IMR-90 (cell line): ENCODE results near the gene SLC49A4. TPM values are rescaled to one million over a fixed set of nuclear protein-coding genes. Genes with fewer than 3 reads are reported as not detected.

ENCODE experiments used
- ATAC-seq: fragments of 200-7000 bp; cut with Tn5 transposase; 2 replicates; pipeline ENCODE4 v1.9.1; 2020; ENCODE audit warnings: low read depth, mild to moderate bottlenecking, moderate library complexity
- BruUV-seq: library from RNA; stranded (reverse); fragments of 400-500 nt; replicated peaks from 2 replicates; lab custom pipeline; 2021; lab: Mats Ljungman, UMichigan
- CTCF ChIA-PET: fragments of 300-600 bp; formaldehyde crosslinking; extraction: SDS; loops from one replicate; lab custom pipeline; 2021; ENCODE audit warnings: antibody characterized with exemption; lab: Yijun Ruan, JAX
- POLR2A ChIA-PET: fragments of 300-600 bp; sonication (Branson Sonifier 250); formaldehyde crosslinking; loops from one replicate; lab custom pipeline; 2022; ENCODE audit warnings: antibody characterized with exemption; ENCODE audit not compliant: unreplicated experiment; lab: Charles Lee
- DNase-seq: peaks from one replicate; pipeline ENCODE4 v3.0.0; 2013
- H2AFZ ChIP-seq: replicated peaks from 2 replicates; pipeline ENCODE3; 2013; ENCODE audit warnings: low read length, mild to moderate bottlenecking; ENCODE audit not compliant: poor library complexity
- H2AK5ac ChIP-seq: 2 replicates; pipeline ENCODE4 v1.6.1; 2013; ENCODE audit warnings: low read depth, low read length, inconsistent platforms
- H2AK9ac ChIP-seq: replicated peaks from 2 replicates; pipeline ENCODE3; 2013; ENCODE audit warnings: mild to moderate bottlenecking, low read depth, low read length, moderate library complexity; ENCODE audit not compliant: poor library complexity
- H2BK120ac ChIP-seq: 2 replicates; pipeline ENCODE4 v1.6.1; 2013; ENCODE audit warnings: low read depth, low read length, inconsistent platforms
- H2BK15ac ChIP-seq: 3 replicates; pipeline ENCODE4 v1.6.1; 2013; ENCODE audit warnings: low read depth, low read length, inconsistent platforms
- H2BK20ac ChIP-seq: 2 replicates; pipeline ENCODE4 v1.6.1; 2013; ENCODE audit warnings: low read depth, mild to moderate bottlenecking, inconsistent platforms, low read length, moderate library complexity
- H2BK5ac ChIP-seq: 2 replicates; pipeline ENCODE4 v1.6.1; 2013; ENCODE audit warnings: mild to moderate bottlenecking, low read depth, low read length, inconsistent platforms; ENCODE audit not compliant: poor library complexity, severe bottlenecking
- H3K14ac ChIP-seq: replicated peaks from 2 replicates; pipeline ENCODE4 v1.6.1; 2013; ENCODE audit warnings: low read depth, low read length, inconsistent platforms
- H3K18ac ChIP-seq: 2 replicates; pipeline ENCODE4 v1.6.1; 2013; ENCODE audit warnings: low read depth, low read length, control low read depth
- H3K23ac ChIP-seq: 2 replicates; pipeline ENCODE4 v1.6.1; 2013; ENCODE audit warnings: low read depth, low read length, inconsistent platforms
- H3K27ac ChIP-seq: 2 replicates; pipeline ENCODE4 v1.5.1; 2013; ENCODE audit warnings: mild to moderate bottlenecking, control low read depth, low read length; ENCODE audit not compliant: insufficient read depth
- H3K27me3 ChIP-seq: 2 replicates; pipeline ENCODE4 v1.6.1; 2013; ENCODE audit warnings: low read length; ENCODE audit not compliant: control insufficient read depth, insufficient read depth
- H3K36me3 ChIP-seq: 2 replicates; pipeline ENCODE4 v1.6.1; 2013; ENCODE audit warnings: low read length, mixed read lengths; ENCODE audit not compliant: control insufficient read depth, insufficient read depth
- H3K4ac ChIP-seq: 2 replicates; pipeline ENCODE4 v1.6.1; 2013; ENCODE audit warnings: low read depth, low read length, inconsistent platforms
- H3K4me1 ChIP-seq: 2 replicates; pipeline ENCODE4 v1.6.1; 2013; ENCODE audit warnings: low read length, mixed read lengths; ENCODE audit not compliant: control insufficient read depth, insufficient read depth
- H3K4me2 ChIP-seq: 2 replicates; pipeline ENCODE4 v1.6.1; 2013; ENCODE audit warnings: low read depth, mild to moderate bottlenecking, control low read depth, low read length, moderate library complexity
- H3K4me3 ChIP-seq: 2 replicates; pipeline ENCODE4 v1.5.1; 2013; ENCODE audit warnings: low read depth, mild to moderate bottlenecking, control low read depth, low read length, moderate library complexity; ENCODE audit not compliant: insufficient read depth
- H3K56ac ChIP-seq: 2 replicates; pipeline ENCODE4 v1.6.1; 2013; ENCODE audit warnings: low read length, inconsistent platforms; ENCODE audit not compliant: insufficient read depth; ENCODE audit errors: extremely low read depth
- H3K79me1 ChIP-seq, 2 experiments: 2 replicates each; pipeline ENCODE4 v1.6.1; 2013; ENCODE audit warnings: low read length in 2 of 2, inconsistent platforms in 1 of 2, low read depth in 1 of 2
- H3K9ac ChIP-seq: 2 replicates; pipeline ENCODE4 v1.6.1; 2013; ENCODE audit warnings: low read depth, low read length, control low read depth
- H3K9me1 ChIP-seq: 2 replicates; pipeline ENCODE4 v1.6.1; 2013; ENCODE audit warnings: low read length, inconsistent platforms; ENCODE audit not compliant: insufficient read depth
- H3K9me3 ChIP-seq: 2 replicates; pipeline ENCODE4 v1.6.1; 2013; ENCODE audit warnings: low read length; ENCODE audit not compliant: control insufficient read depth, insufficient read depth
- H4K20me1 ChIP-seq: 2 replicates; pipeline ENCODE4 v1.6.1; 2013; ENCODE audit warnings: low read length, inconsistent platforms; ENCODE audit not compliant: insufficient read depth
- H4K5ac ChIP-seq: 2 replicates; pipeline ENCODE4 v1.6.1; 2013; ENCODE audit warnings: mild to moderate bottlenecking, low read depth, low read length, control low read depth
- H4K8ac ChIP-seq, 2 experiments: 2 replicates each; pipeline ENCODE4 v1.6.1; 2013; ENCODE audit warnings: low read depth in 2 of 2, low read length in 2 of 2, control low read depth in 1 of 2, inconsistent platforms in 1 of 2
- H4K91ac ChIP-seq: 2 replicates; pipeline ENCODE4 v1.6.1; 2013; ENCODE audit warnings: low read depth, low read length, inconsistent platforms; ENCODE audit not compliant: insufficient read depth
- BHLHE40 ChIP-seq: fragments of 150-350 bp; IDR thresholded peaks from 2 replicates; pipeline ENCODE4 v1.6.1; 2016; ENCODE audit warnings: mild to moderate bottlenecking, low read depth, low read length
- CHD1 ChIP-seq: IDR thresholded peaks from 2 replicates; pipeline ENCODE4 v1.6.1; 2012; ENCODE audit warnings: low read depth, low read length, improper control_type of control experiment
- FOS ChIP-seq: fragments of 150-350 bp; IDR thresholded peaks from 2 replicates; pipeline ENCODE4 v1.6.1; 2016; ENCODE audit warnings: low read depth, low read length
- POLR2A ChIP-seq: IDR thresholded peaks from 2 replicates; pipeline ENCODE4 v1.6.1; 2012; ENCODE audit warnings: mild to moderate bottlenecking, low read depth, low read length
- RCOR1 ChIP-seq: IDR thresholded peaks from 2 replicates; pipeline ENCODE4 v1.6.1; 2012; ENCODE audit warnings: mild to moderate bottlenecking, low read length, improper control_type of control experiment; ENCODE audit not compliant: insufficient replicate concordance
- RFX5 ChIP-seq: IDR thresholded peaks from 2 replicates; pipeline ENCODE4 v1.8.0; 2012; ENCODE audit warnings: low read depth, mild to moderate bottlenecking, low read length, moderate library complexity
- WGBS, 2 experiments: methylation state at CpG; one replicate each; pipeline versions ENCODE4 v1.1.5 to v1.1.7; 2013; ENCODE audit warnings: missing lambda C conversion rate in 2 of 2; ENCODE audit not compliant: insufficient read length in 1 of 2; ENCODE audit errors: extremely low coverage in 2 of 2; 5-methylcytosine and 5-hydroxymethylcytosine counted together
- dilution Hi-C: fragments of 300-500 bp; cut with HindIII; formaldehyde crosslinking; loops from one replicate; pipeline ENCODE4 v1.14.3; 2018; ENCODE audit warnings: low sequenced_read_pairs; ENCODE audit not compliant: unreplicated experiment
- in situ Hi-C: fragments of 300-500 bp; cut with MboI; formaldehyde crosslinking; loops from 3 replicates; pipeline ENCODE4 v1.14.3; 2019; ENCODE audit warnings: low sequenced_read_pairs, inconsistent platforms, mixed read lengths
- intact Hi-C: fragments of 100-400 bp; cut with micrococcal nuclease; formaldehyde crosslinking; loops from 2 replicates; pipeline ENCODE4 v1.10.0; 2022
- polyA plus RNA-seq, 3 experiments: library from polyadenylated mRNA; depleted of rRNA; stranded (reverse); fragments of >200 nt; gene quantifications; 2 replicates each; pipeline ENCODE4 v1.2.3, GENCODE V29; 2012; ENCODE audit warnings: low replicate concordance in 1 of 3
- total RNA-seq: library from RNA; depleted of rRNA; stranded (reverse); fragments of >200 nt; gene quantifications from 2 replicates; pipeline ENCODE4 v1.2.3, GENCODE V29; 2012
- TF ChIP-seq, protein P1 (sequence below): conservative IDR thresholded peaks from 2 replicates; pipeline ENCODE4 v1.5.1; 2012; ENCODE audit warnings: mild to moderate bottlenecking, low read depth, low read length, improper control_type of control experiment

SLC49A4 gene
- total and polyA plus RNA-seq, 2 of the 4 experiments (the other 2 are of a cell fraction), result 6.5 to 6.8 TPM

DNA sequence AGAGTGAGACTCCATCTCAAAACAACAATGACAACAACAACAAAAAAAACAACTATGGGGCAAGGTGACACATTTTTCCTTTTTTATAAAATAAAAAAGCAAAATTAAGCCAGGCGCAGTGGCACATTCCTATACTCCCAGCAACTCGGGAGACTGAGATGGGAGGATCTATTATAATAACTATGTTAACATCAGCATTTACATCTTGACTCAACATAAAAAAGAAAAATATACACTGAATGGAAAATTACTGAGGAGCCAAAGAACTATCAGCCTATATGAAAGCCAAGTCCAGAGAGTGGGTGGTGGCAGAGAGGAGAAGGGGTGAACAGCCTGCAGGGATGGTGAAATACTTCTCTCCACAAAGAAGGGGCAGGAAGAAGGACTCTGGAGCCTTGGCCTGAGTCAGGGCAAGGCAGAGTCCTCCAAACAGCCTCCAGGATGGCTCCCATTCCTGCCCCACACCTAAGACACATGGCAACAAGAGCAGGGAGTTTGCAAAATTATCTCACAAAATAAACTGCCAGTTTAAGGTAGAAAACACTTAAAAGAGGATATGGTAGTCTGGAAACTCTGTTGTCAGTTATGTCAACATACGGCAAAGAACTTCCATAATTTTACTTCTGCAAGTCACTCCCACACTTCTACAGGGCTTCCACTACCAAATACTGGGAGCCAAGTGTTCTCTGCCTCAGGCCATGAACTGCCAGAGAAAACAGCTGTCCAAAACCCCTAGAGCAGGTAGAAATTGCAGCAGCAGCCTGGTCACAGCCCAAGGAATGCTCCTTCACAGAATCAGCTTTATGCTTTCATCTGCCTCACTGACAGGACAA lies 27.1 kb upstream of the SLC49A4 start:
- H3K4me3 ChIP-seq, result no peak overlapping the region
- ChIA-PET CTCF (no interaction called here), POLR2A (no interaction called here)
- H3K4me2 ChIP-seq, result no peak overlapping the region
- no peak overlapping the region for H3K23ac ChIP-seq
- H2BK15ac ChIP-seq, result no peak overlapping the region
- peak; percentile 56; the same call in 1 of the 2 replicates for ATAC-seq
- H3K9ac ChIP-seq, result no peak overlapping the region
- in situ Hi-C loops, result no loop called here
- no peaks in the 10 kb centered on the region for H3K27me3 ChIP-seq
- no peak overlapping the region for H2AK9ac ChIP-seq
- H2BK20ac ChIP-seq, result no peak overlapping the region
- no peak overlapping the region for H2AK5ac ChIP-seq
- H3K4ac ChIP-seq, result no peak overlapping the region
- no peaks in the 10 kb centered on the region; the same call in 1 of the 2 replicates for H3K4me1 ChIP-seq
- no peak overlapping the region for H3K18ac ChIP-seq
- H4K20me1 ChIP-seq, result no peaks in the 10 kb centered on the region
- peak; percentile 10 for DNase-seq
- dilution Hi-C loops, result no loop called here
- no peak overlapping the region for H3K14ac ChIP-seq
- no peak overlapping the region for H2BK5ac ChIP-seq
- no peaks in the 10 kb centered on the region for H3K79me1 ChIP-seq
- H4K91ac ChIP-seq, result no peak overlapping the region
- peaks cover 4% of the 10 kb centered on the region; the same call in 1 of the 2 replicates for H3K9me1 ChIP-seq
- H3K9me3 ChIP-seq, result no peaks in the 10 kb centered on the region
- H4K5ac ChIP-seq, result no peak overlapping the region
- H3K56ac ChIP-seq, result no peak overlapping the region
- no CpG with 5 or more reads among the region's 3 CpGs for WGBS, 2 experiments
- no peak overlapping the region for H2BK120ac ChIP-seq
- no TSS peak for BruUV-seq
- H3K36me3 ChIP-seq, result no peaks in the 10 kb centered on the region
- intact Hi-C loops, result no loop called here
- peak overlapping the region; percentile 68 for H2AFZ ChIP-seq
- H4K8ac ChIP-seq, result no peak overlapping the region
- H3K27ac ChIP-seq, result no peak overlapping the region
- TF ChIP-seq RFX5 (no peak), BHLHE40 (no peak), FOS (no peak), CHD1 (no peak), POLR2A (no peak), RCOR1 (no peak)
- TF ChIP-seq, protein P1, sequence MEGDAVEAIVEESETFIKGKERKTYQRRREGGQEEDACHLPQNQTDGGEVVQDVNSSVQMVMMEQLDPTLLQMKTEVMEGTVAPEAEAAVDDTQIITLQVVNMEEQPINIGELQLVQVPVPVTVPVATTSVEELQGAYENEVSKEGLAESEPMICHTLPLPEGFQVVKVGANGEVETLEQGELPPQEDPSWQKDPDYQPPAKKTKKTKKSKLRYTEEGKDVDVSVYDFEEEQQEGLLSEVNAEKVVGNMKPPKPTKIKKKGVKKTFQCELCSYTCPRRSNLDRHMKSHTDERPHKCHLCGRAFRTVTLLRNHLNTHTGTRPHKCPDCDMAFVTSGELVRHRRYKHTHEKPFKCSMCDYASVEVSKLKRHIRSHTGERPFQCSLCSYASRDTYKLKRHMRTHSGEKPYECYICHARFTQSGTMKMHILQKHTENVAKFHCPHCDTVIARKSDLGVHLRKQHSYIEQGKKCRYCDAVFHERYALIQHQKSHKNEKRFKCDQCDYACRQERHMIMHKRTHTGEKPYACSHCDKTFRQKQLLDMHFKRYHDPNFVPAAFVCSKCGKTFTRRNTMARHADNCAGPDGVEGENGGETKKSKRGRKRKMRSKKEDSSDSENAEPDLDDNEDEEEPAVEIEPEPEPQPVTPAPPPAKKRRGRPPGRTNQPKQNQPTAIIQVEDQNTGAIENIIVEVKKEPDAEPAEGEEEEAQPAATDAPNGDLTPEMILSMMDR, result no peak
